Left colon (tissue), 2 donors: ENCODE data around the gene IQSEC2. TPM values are rescaled to one million over a fixed set of nuclear protein-coding genes. Genes with fewer than 3 reads are reported as not detected.

ENCODE experiments used
- ATAC-seq: fragments of 200-7000 bp; cut with Tn5 transposase; one replicate; pipeline ENCODE4 v1.9.1; 2020; ENCODE audit warnings: mild to moderate bottlenecking, moderate library complexity
- DNase-seq, 2 donors: peaks; one replicate each; pipeline ENCODE4 v3.0.0-alpha.2; 2020
- intact Hi-C, 2 donors: fragments of 100-400 bp; cut with DNase I in 1 of 2; cut with micrococcal nuclease in 1 of 2; formaldehyde crosslinking; loops; one replicate each; pipeline versions ENCODE4 v1.11.2 to v1.14.0; 2022; cut with DNase I, micrococcal nuclease
- total RNA-seq, 2 donors: library from RNA; stranded (reverse); fragmentation: NEBNext Ultra II Directional; extraction: Animal tissue kit (Norgen Biotek cat#: 25700); gene quantifications; one replicate each; pipeline ENCODE4 v1.2.1, GENCODE V29; 2021
- donor health status: DM: no; HTN: no; CAD: no.
- donor health status: DM: yes; HTN: yes; CAD: no.

The IQSEC2 gene
- total RNA-seq, 2 donors from 2014 or later, result 32.1 to 32.9 TPM

GRCh38 chrX:53224860-53225797 is 56.3 kb downstream of the IQSEC2 start, which contains the start of gene KDM5C:
TSS of gene KDM5C (minus strand) at chrX:53225207. CDS start at chrX:53224889, 318 bp downstream.
- DNase-seq (peak; percentile 96), ATAC-seq (peak; percentile 84)
- intact Hi-C loops, result no loop called here

- intact Hi-C loops, result no loop called here
- peak in 1 of 2 donors; percentile 42 for DNase-seq
Observed at GRCh38 chrX:53223955-53224859, 57.2 kb downstream of the IQSEC2 start.

DNA sequence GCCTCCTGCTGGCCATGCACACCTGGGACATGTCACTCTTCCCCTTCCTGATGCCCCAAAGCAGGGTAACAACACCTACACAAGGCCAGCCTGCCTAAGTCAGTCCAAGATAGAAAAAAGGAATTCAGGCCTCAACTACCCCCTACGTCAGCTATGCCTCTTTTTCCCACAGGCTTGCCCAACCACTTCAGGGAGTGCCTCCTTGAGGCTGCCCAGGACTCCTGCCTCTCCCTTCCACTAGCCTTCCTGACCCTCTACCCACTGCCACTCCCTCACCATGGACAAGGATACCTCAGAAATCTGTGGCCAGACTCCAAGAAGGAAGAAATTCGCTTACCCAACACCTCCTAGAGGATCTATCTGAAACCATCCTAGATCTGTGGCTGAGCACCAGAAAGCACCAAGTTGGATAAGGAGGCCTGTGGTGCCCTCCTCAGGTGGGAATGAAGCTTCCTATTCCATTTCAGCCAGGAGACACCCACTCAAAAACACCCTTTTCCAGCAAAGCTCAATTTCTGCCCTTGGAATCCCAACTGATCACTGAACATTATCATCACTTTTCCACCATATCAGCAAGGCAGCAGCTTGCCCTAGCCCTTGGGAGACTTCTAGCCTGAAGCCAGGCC is 58.2 kb downstream of the IQSEC2 start:
- DNase-seq (no peak), ATAC-seq (peak; percentile 34)
- intact Hi-C loops, result no loop called here

More at GRCh38 chrX:53223955-53224859, 57.2 kb downstream of the IQSEC2 start:
- ATAC-seq, result peak; percentile 42

Other genes with a start within 250 kb of the IQSEC2 start
- under 1 TPM; 0.55 to 0.67 TPM for gene GPR173, start 232.8 kb downstream of the IQSEC2 start, total RNA-seq
- gene TSPYL2, start 199.2 kb downstream of the IQSEC2 start, total RNA-seq, result 1 to 10 TPM; 6.1 to 9.2 TPM
- gene KANTR, start 187.4 kb downstream of the IQSEC2 start, total RNA-seq, result 10 to 100 TPM in 1 of 2 donors, 1 to 10 TPM in 1; 8.9 to 12.2 TPM
- gene KDM5C, start 56.4 kb downstream of the IQSEC2 start, total RNA-seq, result 100 to 1,000 TPM; 105 to 110 TPM
- 10 to 100 TPM; 53.8 to 63.0 TPM for gene SMC1A, start 141.1 kb upstream of the IQSEC2 start, total RNA-seq
- under 1 TPM; 0.47 to 0.85 TPM for gene RIBC1, start 141.3 kb upstream of the IQSEC2 start, total RNA-seq
- gene HSD17B10, start 152.8 kb upstream of the IQSEC2 start, total RNA-seq, result 10 to 100 TPM; 59.2 to 74.2 TPM